K562 (cell line): ENCODE data around the gene HLCS. TPM values are rescaled to one million over a fixed set of nuclear protein-coding genes. Genes with fewer than 3 reads are reported as not detected.

Experiments used
- AFF4 ChIP-seq: sonication (generic); formaldehyde crosslinking; IDR thresholded peaks from 2 replicates; pipeline ENCODE4 v1.8.0; 2023; ENCODE audit warnings: mild to moderate bottlenecking, missing genetic modification reagents
- ATF4 ChIP-seq: fragments of 450-650 bp; formaldehyde crosslinking; IDR thresholded peaks from 2 replicates; pipeline ENCODE4 v1.4.0; 2022; ENCODE audit warnings: mild to moderate bottlenecking, moderate library complexity
- BCL6 ChIP-seq: fragments of 250-450 bp; sonication (Bioruptor Pico); IDR thresholded peaks from 2 replicates; pipeline ENCODE4 v1.4.0; 2020
- CREB3 ChIP-seq: fragments of 450-650 bp; conservative IDR thresholded peaks from 2 replicates; pipeline ENCODE4 v1.6.1; 2016; ENCODE audit warnings: missing genetic modification characterization, low read depth, mild to moderate bottlenecking, missing compliant biosample characterization, moderate library complexity
- ELF1 ChIP-seq: fragments of 200-800 bp; sonication (Bioruptor generic); IDR thresholded peaks from 2 replicates; pipeline ENCODE4 v1.6.1; 2016; ENCODE audit warnings: missing genetic modification characterization, missing compliant biosample characterization
- FUS ChIP-seq: fragments of 200-400 bp; formaldehyde crosslinking; optimal IDR thresholded peaks from 2 replicates; pipeline ENCODE3; 2017; ENCODE audit warnings: low read depth, low read length
- HNRNPL ChIP-seq: fragments of 200-400 bp; formaldehyde crosslinking; IDR thresholded peaks from 2 replicates; pipeline ENCODE4 v1.6.1; 2017; ENCODE audit warnings: low read depth, mild to moderate bottlenecking, low read length
- MAFF ChIP-seq: IDR thresholded peaks from 2 replicates; pipeline ENCODE4 v1.6.1; 2012; ENCODE audit warnings: low read length, improper control_type of control experiment
- MLLT1 ChIP-seq, 2 experiments: fragments of 450-650 bp; IDR thresholded peaks; 2 replicates each; pipeline ENCODE4 v1.6.1; 2016
- MYBL2 ChIP-seq, 2 experiments: fragments of 450-650 bp in 1 of 2; sonication (generic) in 1 of 2; formaldehyde crosslinking in 1 of 2; IDR thresholded peaks; 2 replicates each; pipeline versions ENCODE4 v1.6.1 to v1.8.1; 2017 to 2022; ENCODE audit warnings: borderline replicate concordance in 1 of 2, inconsistent platforms in 1 of 2, low read depth in 1 of 2, mild to moderate bottlenecking in 1 of 2, missing genetic modification reagents in 1 of 2, moderate library complexity in 1 of 2
- PKNOX1 ChIP-seq: fragments of 450-650 bp; IDR thresholded peaks from 2 replicates; pipeline ENCODE4 v1.6.1; 2016
- PML ChIP-seq: IDR thresholded peaks from 2 replicates; pipeline ENCODE4 v1.6.1; 2012; ENCODE audit warnings: low read length, inconsistent platforms
- POLR3G ChIP-seq: IDR thresholded peaks from 2 replicates; pipeline ENCODE4 v1.6.1; 2011; ENCODE audit not compliant: insufficient read length, insufficient replicate concordance; ENCODE audit errors: extremely low read depth
- PRMT5 ChIP-seq: sonication (generic); formaldehyde crosslinking; IDR thresholded peaks from 2 replicates; pipeline ENCODE4 v1.5.0; 2020; ENCODE audit warnings: missing genetic modification reagents
- RBM34 ChIP-seq: fragments of 200-400 bp; formaldehyde crosslinking; IDR thresholded peaks from 2 replicates; pipeline ENCODE4 v1.6.1; 2018; ENCODE audit warnings: low read length, borderline replicate concordance; ENCODE audit not compliant: insufficient read depth
- ZBED1 ChIP-seq: IDR thresholded peaks from 2 replicates; pipeline ENCODE4 v1.6.1; 2014
- ZNF146 ChIP-seq: IDR thresholded peaks from one replicate; pipeline ENCODE4 v1.6.1; 2018; ENCODE audit warnings: missing compliant biosample characterization; ENCODE audit not compliant: unreplicated experiment
- ZNF184 ChIP-seq: sonication (generic); formaldehyde crosslinking; IDR thresholded peaks from 2 replicates; pipeline ENCODE4 v1.5.0; 2020; ENCODE audit warnings: missing genetic modification reagents
- ZNF212 ChIP-seq: fragments of 450-650 bp; formaldehyde crosslinking; IDR thresholded peaks from 2 replicates; pipeline ENCODE4 v1.4.0; 2020; ENCODE audit warnings: mild to moderate bottlenecking
- ZNF445 ChIP-seq: fragments of 250-450 bp; sonication (Bioruptor Pico); IDR thresholded peaks from 2 replicates; pipeline ENCODE4 v1.4.0; 2020; ENCODE audit warnings: low read depth, mild to moderate bottlenecking, moderate library complexity
- polyA plus RNA-seq, 8 experiments: library from polyadenylated mRNA; depleted of rRNA in 4 of 8; stranded (reverse) in 5 of 8; unstranded in 3 of 8; fragments of >200 nt; fragmentation: Nextera tagmentation in 2 of 8; fragmentation: Illumina TruSeq in 1 of 8; extraction: Ambion mirVana in 2 of 8; extraction: Trizol in 1 of 8; gene quantifications; 2 replicates each; pipeline versions ENCODE4 v1.2.1 to v1.2.3, GENCODE V29; 2011 to 2014; ENCODE audit warnings: inconsistent platforms in 1 of 8, missing spikeins in 1 of 8
- total RNA-seq, 7 experiments: library from RNA; depleted of rRNA in 6 of 7; stranded (reverse); fragments of >200 nt in 6 of 7; fragmentation: Illumina TruSeq in 2 of 7; extraction: Trizol in 2 of 7; gene quantifications; 2 replicates each; pipeline versions ENCODE4 v1.2.1 to v1.2.3, GENCODE V29; 2011 to 2021; ENCODE audit warnings: low replicate concordance in 1 of 7

Gene HLCS
- total and polyA plus RNA-seq, 9 of the 15 experiments (the other 6 are each of a cell fraction or from before 2014, with no cell fraction given), result 3.0 to 21.5 (median 17.1) TPM

- TF ChIP-seq ZNF146 (CRISPR knock-in tag) (no peak), MLLT1 (IDR thresholded peaks at IDR 0.05) (no peak), MAFF (no peak), PRMT5 (no peak), FUS (peak; percentile 42), ZNF212 (no peak), ELF1 (peak; percentile 90), HNRNPL (peak; percentile 79; the same call in 1 of the 2 replicates), MYBL2 (IDR thresholded peaks at IDR 0.05; ENCODE audit: low read depth) (no peak), MYBL2 (CRISPR knock-in tag; IDR thresholded peaks at IDR 0.05; ENCODE audit: borderline replicate concordance) (no peak), POLR3G (no peak), ATF4 (CRISPR knock-in tag) (no peak), PML (no peak), AFF4 (CRISPR knock-in tag) (peak; percentile 85), ZBED1 (no peak), RBM34 (0 out of 2 replicates have a peak, but pooled peaks have one; percentile 57), BCL6 (no peak), ZNF184 (CRISPR knock-in tag) (no peak), PKNOX1 (peak; percentile 59), CREB3 (tag) (no peak), ZNF445 (CRISPR knock-in tag) (no peak)
Observed at GRCh38 chr21:36966066-36966820, at the start of gene HLCS (continued).
